NT2/D1 (cell line): ENCODE measurements around the gene NOP56.

Experiments used
- DNase-seq: peaks from one replicate; pipeline ENCODE4 v3.0.0-alpha.2; 2011; ENCODE audit warnings: low read depth, low spot score
- H3K27me3 ChIP-seq: 2 replicates; pipeline ENCODE4 v1.6.0; 2011; ENCODE audit warnings: mild to moderate bottlenecking; ENCODE audit not compliant: insufficient read length, insufficient read depth
- H3K36me3 ChIP-seq: 2 replicates; pipeline ENCODE4 v1.6.1; 2011; ENCODE audit warnings: mild to moderate bottlenecking, low read length, mixed read lengths; ENCODE audit not compliant: insufficient read depth, insufficient read length
- H3K4me1 ChIP-seq: 2 replicates; pipeline ENCODE4 v1.5.1; 2011; ENCODE audit not compliant: insufficient read depth, insufficient read length
- H3K4me3 ChIP-seq: 2 replicates; pipeline ENCODE4 v1.5.1; 2011; ENCODE audit warnings: low read depth; ENCODE audit not compliant: insufficient read length
- H3K9ac ChIP-seq: 2 replicates; pipeline ENCODE4 v1.6.0; 2011; ENCODE audit warnings: low read depth; ENCODE audit not compliant: insufficient read length
- H3K9me3 ChIP-seq: 2 replicates; pipeline ENCODE4 v1.5.1; 2011; ENCODE audit warnings: mild to moderate bottlenecking, low read length; ENCODE audit not compliant: insufficient read depth
- SUZ12 ChIP-seq: IDR thresholded peaks from 2 replicates; pipeline ENCODE4 v1.6.1; 2011; ENCODE audit not compliant: insufficient read length, insufficient read depth; ENCODE audit errors: extremely low read depth
- YY1 ChIP-seq: IDR thresholded peaks from 2 replicates; pipeline ENCODE4 v1.6.1; 2011; ENCODE audit not compliant: insufficient read length, insufficient read depth
- ZNF274 ChIP-seq: IDR thresholded peaks from 2 replicates; pipeline ENCODE4 v1.6.1; 2011; ENCODE audit warnings: mild to moderate bottlenecking, low read depth, low read length

NOP56 gene

GRCh38 chr20:2651772-2652723, at the start of gene NOP56:
NOP56 (plus strand) TSS chr20:2652632; CDS start chr20:2652661, 29 bp downstream.
- Histone ChIP-seq H3K27me3 (no peaks in the 10 kb centered on the region), H3K9ac (peak within 1 kb of the TSS; percentile 95), H3K9me3 (no peaks in the 10 kb centered on the region; the same call in 1 of the 2 replicates), H3K36me3 (peaks cover 46% of the 10 kb centered on the region), H3K4me3 (peak within 1 kb of the TSS; percentile 98), H3K4me1 (peaks cover 4% of the 10 kb centered on the region)
- DNase-seq = peak; percentile 86
- TF ChIP-seq ZNF274 (no peak), SUZ12 (no peak), YY1 (no peak)

GRCh38 chr20:2602746-2603145, 49.7 kb upstream of the NOP56 start:
- no peaks in the 10 kb centered on the region for H3K36me3 ChIP-seq
- peaks cover 17% of the 10 kb centered on the region for H3K9me3 ChIP-seq
- TF ChIP-seq SUZ12 (no peak), ZNF274 (no peak), YY1 (no peak)
- no peaks in the 10 kb centered on the region for H3K27me3 ChIP-seq
- H3K4me1 ChIP-seq = no peaks in the 10 kb centered on the region
- DNase-seq = no peak
- H3K4me3 ChIP-seq = no peak overlapping the region
- H3K9ac ChIP-seq = no peak overlapping the region

GRCh38 chr20:2603816-2604505, 48.5 kb upstream of the NOP56 start:
- TF ChIP-seq SUZ12 (no peak), ZNF274 (no peak), YY1 (no peak)
- Histone ChIP-seq H3K36me3 (no peaks in the 10 kb centered on the region), H3K27me3 (no peaks in the 10 kb centered on the region), H3K4me3 (no peak overlapping the region), H3K9me3 (peaks cover 17% of the 10 kb centered on the region), H3K4me1 (no peaks in the 10 kb centered on the region), H3K9ac (no peak overlapping the region)
- DNase-seq = peak; percentile 11

- no peak overlapping the region for H3K4me3 ChIP-seq
- no peak for TF ChIP-seq YY1
- no peak for TF ChIP-seq ZNF274
- no peak for TF ChIP-seq SUZ12
- H3K9ac ChIP-seq = no peak overlapping the region
- no peak for DNase-seq
- H3K27me3 ChIP-seq = no peaks in the 10 kb centered on the region
- H3K36me3 ChIP-seq = no peaks in the 10 kb centered on the region
- no peaks in the 10 kb centered on the region for H3K4me1 ChIP-seq
- H3K9me3 ChIP-seq = peaks cover 17% of the 10 kb centered on the region
These were observed 48.0 kb upstream of the NOP56 start for GRCh38 chr20:2604506-2604835.

GRCh38 chr20:2606507-2607006, 45.9 kb upstream of the NOP56 start:
- no peak overlapping the region for H3K9ac ChIP-seq
- no peak for DNase-seq
- peaks cover 17% of the 10 kb centered on the region for H3K9me3 ChIP-seq
- no peaks in the 10 kb centered on the region for H3K36me3 ChIP-seq
- H3K27me3 ChIP-seq = no peaks in the 10 kb centered on the region
- H3K4me3 ChIP-seq = no peak overlapping the region
- no peaks in the 10 kb centered on the region for H3K4me1 ChIP-seq
- TF ChIP-seq SUZ12 (no peak), YY1 (no peak), ZNF274 (no peak)

- Histone ChIP-seq H3K4me3 (no peak overlapping the region), H3K9me3 (peaks cover 14% of the 10 kb centered on the region), H3K27me3 (no peaks in the 10 kb centered on the region), H3K4me1 (no peaks in the 10 kb centered on the region), H3K36me3 (no peaks in the 10 kb centered on the region), H3K9ac (no peak overlapping the region)
- no peak for DNase-seq
- TF ChIP-seq SUZ12 = no peak
- no peak for TF ChIP-seq ZNF274
- no peak for TF ChIP-seq YY1
These were observed 42.1 kb upstream of the NOP56 start for GRCh38 chr20:2610326-2610725.
